Measurements from ENCODE around the gene WWOX.

DNA sequence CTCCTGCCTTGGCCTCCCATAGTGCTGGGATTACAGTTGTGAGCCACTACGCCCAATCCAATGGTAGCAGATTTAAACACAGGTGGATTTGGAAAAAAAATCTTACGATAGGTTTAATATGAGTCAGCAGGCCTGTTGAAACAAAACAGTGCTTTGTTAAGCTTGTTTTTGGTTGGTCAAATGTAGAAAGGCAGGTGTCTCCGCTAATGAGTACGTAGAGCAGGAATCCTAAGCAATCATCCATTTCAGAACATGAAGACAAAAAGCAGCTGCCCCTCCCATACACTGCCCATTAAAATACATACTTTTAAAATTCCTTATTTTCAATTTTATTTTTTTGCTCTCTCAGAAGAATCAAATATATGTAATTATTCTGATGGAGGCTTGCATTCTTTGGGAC, 1.9 kb upstream of the WWOX start:
- no peak for TF ChIP-seq RAD21 (conservative IDR thresholded peaks at IDR 0.05)
- TF ChIP-seq, protein P1, sequence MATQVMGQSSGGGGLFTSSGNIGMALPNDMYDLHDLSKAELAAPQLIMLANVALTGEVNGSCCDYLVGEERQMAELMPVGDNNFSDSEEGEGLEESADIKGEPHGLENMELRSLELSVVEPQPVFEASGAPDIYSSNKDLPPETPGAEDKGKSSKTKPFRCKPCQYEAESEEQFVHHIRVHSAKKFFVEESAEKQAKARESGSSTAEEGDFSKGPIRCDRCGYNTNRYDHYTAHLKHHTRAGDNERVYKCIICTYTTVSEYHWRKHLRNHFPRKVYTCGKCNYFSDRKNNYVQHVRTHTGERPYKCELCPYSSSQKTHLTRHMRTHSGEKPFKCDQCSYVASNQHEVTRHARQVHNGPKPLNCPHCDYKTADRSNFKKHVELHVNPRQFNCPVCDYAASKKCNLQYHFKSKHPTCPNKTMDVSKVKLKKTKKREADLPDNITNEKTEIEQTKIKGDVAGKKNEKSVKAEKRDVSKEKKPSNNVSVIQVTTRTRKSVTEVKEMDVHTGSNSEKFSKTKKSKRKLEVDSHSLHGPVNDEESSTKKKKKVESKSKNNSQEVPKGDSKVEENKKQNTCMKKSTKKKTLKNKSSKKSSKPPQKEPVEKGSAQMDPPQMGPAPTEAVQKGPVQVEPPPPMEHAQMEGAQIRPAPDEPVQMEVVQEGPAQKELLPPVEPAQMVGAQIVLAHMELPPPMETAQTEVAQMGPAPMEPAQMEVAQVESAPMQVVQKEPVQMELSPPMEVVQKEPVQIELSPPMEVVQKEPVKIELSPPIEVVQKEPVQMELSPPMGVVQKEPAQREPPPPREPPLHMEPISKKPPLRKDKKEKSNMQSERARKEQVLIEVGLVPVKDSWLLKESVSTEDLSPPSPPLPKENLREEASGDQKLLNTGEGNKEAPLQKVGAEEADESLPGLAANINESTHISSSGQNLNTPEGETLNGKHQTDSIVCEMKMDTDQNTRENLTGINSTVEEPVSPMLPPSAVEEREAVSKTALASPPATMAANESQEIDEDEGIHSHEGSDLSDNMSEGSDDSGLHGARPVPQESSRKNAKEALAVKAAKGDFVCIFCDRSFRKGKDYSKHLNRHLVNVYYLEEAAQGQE (IDR thresholded peaks at IDR 0.05; ENCODE audit: borderline replicate concordance): no peak
- no peak for TF ChIP-seq TAF1 (IDR thresholded peaks at IDR 0.05; ENCODE audit: low read depth)
- TF ChIP-seq, protein P2, sequence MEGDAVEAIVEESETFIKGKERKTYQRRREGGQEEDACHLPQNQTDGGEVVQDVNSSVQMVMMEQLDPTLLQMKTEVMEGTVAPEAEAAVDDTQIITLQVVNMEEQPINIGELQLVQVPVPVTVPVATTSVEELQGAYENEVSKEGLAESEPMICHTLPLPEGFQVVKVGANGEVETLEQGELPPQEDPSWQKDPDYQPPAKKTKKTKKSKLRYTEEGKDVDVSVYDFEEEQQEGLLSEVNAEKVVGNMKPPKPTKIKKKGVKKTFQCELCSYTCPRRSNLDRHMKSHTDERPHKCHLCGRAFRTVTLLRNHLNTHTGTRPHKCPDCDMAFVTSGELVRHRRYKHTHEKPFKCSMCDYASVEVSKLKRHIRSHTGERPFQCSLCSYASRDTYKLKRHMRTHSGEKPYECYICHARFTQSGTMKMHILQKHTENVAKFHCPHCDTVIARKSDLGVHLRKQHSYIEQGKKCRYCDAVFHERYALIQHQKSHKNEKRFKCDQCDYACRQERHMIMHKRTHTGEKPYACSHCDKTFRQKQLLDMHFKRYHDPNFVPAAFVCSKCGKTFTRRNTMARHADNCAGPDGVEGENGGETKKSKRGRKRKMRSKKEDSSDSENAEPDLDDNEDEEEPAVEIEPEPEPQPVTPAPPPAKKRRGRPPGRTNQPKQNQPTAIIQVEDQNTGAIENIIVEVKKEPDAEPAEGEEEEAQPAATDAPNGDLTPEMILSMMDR (IDR thresholded peaks at IDR 0.05; ENCODE audit: poor library complexity, severe bottlenecking): no peak
- no peak for TF ChIP-seq POLR2AphosphoS5 (IDR thresholded peaks at IDR 0.05)
- TF ChIP-seq EZH2 (IDR thresholded peaks at IDR 0.05; ENCODE audit: borderline replicate concordance, insufficient read depth, low read length, poor library complexity, severe bottlenecking): no peak
- TF ChIP-seq EP300 (conservative IDR thresholded peaks at IDR 0.05; ENCODE audit: poor library complexity, severe bottlenecking): no peak
- no peak for TF ChIP-seq MXI1 (conservative IDR thresholded peaks at IDR 0.05; ENCODE audit: poor library complexity, severe bottlenecking)

Data from neural cell (in vitro differentiated cells).